ENCODE results near the gene UST.

Gene UST

DNA sequence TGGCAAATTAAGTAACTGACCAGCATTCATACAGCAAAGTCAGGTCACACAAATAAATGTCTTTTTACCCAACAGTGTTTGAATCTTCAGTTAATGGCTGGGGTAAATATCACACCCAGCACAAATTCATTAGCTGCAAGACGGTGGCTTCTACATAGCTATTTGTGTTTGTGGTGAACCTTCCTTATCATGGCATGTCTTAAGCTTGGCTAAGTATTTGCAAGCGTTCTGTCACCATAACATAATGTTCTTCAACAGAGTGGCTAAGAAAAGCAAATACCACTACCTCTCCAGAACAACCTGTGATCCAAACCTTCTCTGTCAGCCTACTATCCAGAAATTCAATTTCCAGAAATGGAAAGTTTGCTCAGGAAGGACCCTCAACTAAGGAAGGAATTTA lies 315.1 kb downstream of the UST start:
- no peak for DNase-seq (ENCODE audit: low read depth)

DNA sequence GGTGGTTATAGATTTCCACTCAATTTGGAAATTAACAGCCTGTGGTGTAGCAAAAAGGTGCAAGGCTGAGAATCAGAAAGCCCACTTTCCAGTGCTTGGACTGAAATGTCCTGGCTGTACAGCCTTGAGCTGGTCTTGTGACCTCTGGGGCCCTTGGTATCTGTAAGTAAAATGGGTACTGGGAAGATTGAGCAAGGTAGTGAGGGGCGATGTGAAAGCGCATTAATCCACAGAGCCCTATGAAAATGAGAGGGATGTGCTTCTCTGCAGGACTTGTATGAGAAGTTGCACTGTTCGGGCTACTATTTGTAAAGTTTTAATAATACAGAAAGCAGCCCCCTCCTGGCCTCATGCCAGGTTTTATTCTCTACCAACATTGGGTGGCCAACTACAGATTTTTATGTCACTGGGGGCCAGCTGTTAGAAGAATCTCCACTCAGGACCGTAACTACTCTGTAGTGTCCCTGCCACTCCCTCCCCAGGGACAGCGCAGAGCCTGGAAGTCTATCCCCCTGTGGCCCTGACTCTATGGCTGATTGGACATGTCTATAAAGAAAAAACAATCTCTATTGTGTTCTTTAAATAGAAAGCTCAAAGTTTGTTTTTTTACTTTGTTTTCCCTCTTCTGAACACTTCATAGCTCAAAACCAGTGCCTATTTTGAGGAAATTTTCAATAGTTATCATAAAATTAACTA lies 316.0 kb downstream of the UST start:
- DNase-seq (ENCODE audit: low read depth), result no peak

DNA sequence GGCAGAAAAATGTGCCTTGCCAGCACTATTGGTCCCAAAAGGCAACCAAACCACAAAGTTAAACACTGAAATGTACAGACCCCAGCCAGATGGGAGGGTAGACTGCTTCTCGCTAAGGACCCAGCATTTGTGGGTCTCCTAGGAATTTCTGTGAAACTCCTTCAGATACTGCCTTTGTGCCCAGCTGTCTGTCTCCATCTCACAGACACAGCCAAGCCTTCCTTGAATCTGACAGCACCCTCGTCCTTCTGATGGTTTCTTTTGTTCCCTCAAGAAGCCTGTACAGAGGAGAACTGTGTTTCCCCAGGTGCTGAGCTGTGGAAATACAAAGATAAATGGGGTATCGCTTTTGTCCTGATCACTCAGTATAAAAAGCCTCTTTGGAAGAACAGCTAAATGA lies 316.6 kb downstream of the UST start:
- no peak for DNase-seq (ENCODE audit: low read depth)

DNA sequence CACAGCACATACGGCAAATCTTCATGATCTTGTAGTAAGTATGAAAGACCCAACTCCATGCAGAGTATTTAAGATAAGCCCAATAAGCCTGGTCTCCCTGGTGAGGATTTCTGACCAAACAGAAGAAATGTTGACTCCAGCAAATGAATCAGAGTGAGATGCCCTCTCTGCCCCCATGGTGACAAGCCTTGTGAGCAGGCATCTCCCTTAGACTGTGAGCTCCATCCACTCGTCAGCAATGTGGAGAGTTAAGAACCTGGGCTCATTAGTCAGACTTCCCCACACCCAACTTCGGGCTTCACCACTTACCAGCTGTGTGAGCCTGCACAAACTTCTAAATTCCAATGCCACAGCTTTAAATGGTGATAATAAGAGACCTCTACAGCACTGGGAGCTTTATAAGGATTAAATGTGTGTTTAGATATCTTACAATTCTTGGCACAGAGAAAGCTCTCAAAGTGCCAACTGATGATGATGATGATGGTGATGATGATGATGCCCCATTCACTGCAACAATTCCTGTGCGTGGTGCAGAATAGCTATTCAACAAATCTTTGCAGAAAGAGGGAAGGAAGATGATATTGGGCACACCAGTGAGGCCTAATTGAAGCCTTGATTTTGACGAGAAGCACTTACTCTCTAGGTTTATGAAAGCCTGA lies 317.3 kb downstream of the UST start:
- DNase-seq (ENCODE audit: low read depth), result no peak

DNA sequence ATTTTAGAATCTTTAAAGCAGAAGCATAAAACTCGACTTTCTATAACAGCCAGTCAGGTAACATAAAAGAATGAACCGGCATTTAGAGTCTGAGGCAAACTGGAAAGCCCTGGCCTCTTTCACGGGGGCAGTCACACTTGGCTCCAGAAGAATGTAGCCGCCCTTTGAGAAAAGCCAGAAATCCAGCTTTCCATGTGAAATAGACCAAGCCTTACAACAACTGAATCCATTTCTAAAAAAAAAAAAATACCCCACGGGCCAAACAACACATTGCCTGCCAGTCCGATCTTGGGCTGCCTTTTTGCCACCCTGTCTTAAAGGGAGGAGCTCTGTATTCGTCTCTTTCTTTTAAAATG lies 317.8 kb downstream of the UST start:
- DNase-seq (ENCODE audit: low read depth), result no peak

DNA sequence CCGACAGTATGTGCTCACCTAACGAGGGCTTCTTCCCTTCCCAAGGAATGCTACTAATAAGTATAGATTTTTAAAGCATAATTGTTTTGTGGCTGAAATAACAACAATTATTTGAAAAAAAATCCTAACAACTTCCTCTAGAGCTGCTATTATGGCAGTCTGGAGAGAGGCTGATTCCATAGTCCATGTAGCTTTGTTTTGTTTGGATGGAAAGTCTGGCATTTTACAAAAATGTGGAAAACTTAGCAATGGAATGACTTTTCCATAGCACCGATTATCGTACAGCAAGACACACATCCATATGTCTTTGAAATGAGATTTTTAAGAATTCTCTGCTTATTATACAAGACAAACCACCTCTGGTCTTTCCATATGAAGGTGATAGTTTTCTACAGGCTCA lies 318.3 kb downstream of the UST start:
- DNase-seq (ENCODE audit: low read depth), result no peak

DNA sequence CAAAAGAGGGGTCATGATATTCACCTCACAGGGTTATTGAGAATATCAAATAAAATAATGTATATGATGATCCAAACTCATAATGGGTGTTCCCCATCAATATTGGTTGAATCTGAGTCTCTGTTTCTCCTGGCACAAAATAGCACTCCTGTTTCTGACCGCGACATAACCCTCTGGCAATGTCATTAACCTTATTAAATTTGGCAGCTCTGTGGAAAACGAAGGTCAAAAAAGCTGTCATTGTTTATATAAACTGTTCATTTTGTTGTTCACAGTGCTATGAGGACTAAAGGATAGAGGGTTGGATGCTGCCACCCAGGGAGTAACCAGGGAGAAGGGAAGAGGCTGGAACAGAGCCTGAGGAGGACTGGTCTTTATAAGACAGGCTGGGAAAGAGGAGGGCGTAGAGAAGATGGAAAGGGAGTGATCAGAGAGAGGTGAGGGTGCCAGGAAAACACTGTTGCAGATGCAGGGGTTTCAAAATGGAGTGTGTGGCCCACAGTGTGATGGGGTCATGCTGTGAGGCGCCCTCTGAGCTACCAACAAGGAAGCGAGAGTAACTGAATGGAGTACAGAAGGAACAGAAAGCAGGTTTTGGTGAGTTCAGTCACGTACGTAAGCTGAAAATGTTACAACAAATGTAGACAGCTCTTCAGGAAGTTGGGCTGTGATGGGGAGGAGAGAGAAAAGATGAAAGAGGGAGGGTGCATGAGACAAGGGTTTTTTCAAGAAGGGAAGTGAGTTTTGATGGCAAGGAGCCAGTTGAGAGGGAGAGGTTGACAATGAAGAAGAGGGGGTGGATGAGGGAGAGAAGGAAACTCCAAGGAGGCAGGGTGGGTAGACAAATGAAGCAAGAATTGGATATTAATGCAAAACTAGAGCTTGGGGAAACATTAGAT lies 319.1 kb downstream of the UST start:
- no peak for DNase-seq (ENCODE audit: low read depth)

DNA sequence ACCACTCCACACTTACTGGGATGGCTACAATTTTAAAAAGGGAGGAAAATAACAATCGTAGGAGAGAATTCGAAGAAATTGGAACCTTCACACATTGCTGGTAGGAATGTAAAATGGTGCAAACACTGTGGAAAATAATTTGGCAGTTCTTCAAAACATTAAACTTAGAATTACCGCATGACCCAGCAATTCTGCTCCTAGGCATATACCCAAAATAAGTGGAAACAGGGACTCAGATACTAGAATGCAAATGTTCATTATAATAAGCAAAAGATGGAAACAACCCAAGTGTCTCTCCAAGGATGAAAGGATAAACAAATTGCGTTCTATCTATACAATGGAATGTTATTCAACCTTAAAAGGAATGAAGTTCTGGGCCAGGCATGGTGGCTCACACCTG lies 325.2 kb downstream of the UST start:
- DNase-seq (ENCODE audit: low read depth), result no peak

DNA sequence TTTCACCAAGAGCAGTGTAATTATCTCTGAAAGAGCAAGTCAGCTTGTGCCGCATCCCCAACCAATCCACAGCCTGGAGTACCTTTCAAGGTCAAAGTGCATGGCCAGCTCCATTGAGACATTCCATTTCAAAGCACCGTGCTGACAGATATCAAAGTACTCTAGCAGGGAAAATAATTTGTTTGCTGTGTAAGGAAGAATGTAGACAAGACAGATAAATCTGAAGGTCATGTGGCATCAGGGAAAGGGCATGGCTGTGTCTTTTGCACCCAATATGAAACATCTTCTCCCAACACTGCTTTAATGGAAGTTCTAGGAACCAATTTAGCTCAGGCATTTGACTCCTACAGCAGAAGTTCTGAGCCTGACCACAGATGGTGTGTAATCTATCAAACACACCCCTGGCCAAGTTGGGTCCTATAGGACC lies 328.0 kb downstream of the UST start:
- no peak for DNase-seq (ENCODE audit: low read depth)

DNA sequence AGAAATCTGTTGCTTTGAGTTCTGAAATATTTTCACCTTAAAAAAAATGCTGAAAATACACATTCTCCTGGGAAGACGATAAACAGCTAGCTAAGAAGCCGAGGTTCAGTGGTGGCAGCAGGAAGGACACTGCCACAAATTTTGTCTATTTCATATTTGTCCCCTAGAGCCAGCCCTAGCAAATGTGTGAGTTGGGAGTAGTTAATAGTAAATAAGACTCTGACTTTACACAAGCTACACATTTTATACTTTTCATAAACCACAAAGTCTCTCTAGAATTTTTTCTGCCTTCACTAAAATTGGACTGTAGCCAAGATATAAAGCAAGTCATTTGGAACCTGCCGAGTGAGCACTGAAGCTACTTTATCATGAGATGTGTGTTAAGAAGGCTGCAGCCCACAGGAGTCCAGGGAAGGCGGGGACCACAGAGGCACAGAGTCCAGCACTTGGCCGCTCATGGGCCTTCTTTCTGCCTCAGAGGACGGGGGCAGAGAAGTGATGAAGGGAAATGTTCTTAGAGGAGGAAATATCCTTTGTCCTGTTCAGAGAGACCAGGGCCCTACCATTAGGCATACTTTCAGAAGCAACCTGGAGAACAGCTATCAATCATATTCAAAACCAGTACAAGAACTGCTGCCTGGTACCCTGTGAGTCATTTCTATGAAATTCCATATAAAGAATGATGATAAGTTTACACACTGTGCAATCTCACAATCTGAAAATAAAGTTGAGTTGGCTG lies 329.0 kb downstream of the UST start:
- DNase-seq (ENCODE audit: low read depth), result no peak

DNA sequence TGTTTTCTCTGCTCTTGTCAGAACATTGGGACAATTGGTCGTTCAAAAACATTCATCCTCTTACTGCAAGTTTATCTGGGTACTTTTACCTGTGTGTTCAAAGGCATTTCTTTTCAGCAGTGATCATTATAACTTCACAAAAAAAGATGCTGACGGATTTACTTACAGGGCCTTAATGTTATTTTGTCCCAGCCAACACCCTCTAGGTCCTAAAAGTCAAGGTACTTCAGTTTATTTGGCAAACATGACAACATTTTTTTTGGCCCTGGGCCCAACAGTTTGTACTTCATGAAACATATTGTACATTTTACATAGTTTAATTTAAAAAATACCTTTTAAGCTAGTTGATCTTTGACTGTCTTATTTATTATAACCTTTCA lies 329.5 kb downstream of the UST start:
- DNase-seq (ENCODE audit: low read depth), result no peak

DNA sequence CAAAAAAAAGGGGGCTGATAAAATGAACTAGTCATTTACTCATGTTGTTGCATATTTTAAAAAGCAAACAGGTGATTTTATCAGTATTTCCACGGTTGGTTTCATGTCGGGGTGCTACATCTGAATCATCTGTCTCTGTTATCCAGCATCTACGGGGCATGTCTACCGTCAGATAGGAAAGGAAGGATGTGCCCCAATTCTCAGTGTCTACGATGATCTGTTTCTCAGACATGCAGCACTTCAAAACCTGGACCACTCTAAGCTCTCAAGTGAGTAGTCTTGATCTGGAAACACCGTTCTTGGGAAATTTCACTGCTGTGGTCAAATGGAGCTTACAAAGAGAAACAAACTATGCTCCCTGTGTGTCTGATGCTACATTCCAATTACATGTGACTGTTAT lies 330.4 kb downstream of the UST start:
- DNase-seq (ENCODE audit: low read depth), result no peak

DNA sequence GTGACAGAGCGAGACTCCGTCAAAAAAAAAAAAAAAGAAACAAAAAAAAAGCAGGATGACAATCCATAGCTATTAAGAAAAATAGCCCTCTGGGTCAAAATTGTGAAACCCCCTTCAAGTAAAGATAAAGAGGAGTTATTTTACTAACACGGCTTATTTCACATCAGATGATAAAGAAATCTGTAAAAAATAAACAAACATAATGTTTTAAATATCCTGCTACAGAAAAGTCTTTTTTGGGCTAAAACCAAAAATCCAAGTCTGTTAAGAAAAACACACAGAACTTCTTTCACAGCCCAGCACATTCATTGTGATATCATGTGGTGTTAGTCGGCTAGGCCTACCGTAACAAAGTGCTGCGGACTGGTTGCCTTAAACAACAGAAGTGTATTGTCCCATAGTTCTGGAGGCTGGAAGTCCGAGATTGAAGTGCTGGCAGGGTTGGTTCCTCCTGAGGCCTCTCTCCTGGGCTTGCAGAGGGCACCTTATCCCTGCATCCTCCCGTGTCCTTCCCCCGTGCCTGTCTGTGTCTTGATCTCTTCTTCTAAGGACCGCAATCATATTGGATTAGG lies 331.5 kb downstream of the UST start:
- DNase-seq (ENCODE audit: low read depth), result no peak

DNA sequence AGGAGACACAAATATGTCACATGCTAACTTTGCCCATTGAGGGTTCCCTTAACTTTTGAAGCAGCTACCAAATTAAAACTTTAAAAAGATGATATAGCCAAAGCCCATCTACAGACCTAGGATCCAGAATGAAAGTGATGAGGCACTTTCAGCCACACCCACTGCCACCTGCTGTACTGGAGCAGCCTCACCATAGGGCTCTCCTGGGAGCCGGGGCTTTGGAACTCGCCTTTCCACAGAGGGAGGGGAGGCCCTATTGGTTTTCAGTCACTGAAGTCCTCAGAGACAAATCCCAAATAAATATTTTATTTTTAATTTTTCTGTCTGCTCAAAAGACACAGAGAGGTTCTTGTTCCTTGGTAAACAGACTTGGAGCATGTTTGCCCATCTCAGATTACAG lies 332.6 kb downstream of the UST start:
- no peak for DNase-seq (ENCODE audit: low read depth)

DNA sequence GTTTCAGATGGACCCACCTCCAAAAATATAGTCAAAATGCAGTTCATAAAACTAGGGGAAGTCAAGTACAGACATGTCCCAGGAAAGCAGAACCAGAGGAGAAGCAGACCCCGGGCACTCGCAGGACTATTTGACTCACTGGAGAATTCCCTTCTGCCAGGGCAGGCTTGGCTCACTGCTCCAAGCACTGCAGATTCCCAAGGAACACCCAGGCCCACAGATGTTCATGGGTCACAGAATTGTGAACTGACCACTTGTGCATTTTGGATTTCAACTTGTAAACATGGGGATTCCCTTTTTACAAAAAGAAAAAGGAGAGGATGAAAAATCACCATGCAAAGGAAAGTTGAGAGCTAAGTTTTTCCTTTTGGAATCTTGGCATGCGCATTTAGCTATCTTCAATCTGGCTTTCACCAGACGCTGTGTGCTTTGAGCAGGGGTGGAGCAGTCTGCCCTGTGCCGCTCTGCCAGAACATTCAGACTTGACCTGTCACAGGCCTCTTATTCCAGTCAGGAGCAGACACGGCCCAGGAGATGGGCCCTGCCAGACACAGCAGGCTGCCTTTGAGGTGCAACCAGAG lies 333.2 kb downstream of the UST start:
- DNase-seq (ENCODE audit: low read depth), result no peak

DNA sequence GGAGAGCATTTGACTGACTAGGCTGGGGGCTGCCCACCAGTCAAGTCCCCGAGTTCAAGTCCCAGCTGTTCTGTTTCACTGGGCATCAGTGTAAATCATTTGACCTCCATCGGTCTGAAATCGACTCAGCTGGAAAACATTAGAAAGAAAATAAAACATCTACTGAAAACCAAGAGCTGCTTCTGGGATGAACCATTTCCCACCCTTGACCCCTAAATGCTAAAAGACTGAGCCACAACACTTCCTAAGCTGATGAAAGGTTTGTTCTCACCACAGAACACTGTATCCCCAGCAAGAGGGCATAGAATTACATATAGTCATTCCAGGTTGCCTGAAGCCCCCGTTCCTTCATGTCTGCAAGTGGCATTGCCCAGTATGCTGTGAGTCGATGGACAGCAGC lies 333.7 kb downstream of the UST start:
- DNase-seq (ENCODE audit: low read depth), result no peak

DNA sequence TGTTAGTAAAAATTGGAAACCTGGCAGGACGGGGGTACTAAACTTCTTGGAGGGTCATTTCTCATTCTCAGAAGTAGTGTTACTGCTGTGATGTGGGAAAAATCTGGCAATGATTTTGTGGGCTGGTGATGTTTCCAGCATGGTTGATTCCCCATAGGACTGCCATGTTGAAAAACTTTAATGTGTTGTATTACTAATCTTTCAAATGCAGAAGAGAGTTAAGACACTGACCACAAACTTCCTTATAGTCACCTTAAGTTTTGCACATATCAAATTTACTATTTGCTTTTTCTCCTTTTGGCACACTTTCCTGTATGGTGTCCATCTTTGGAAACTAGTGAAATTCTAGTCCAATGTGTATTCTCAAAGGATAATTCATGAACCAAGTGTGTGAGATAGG lies 334.5 kb downstream of the UST start:
- no peak for DNase-seq (ENCODE audit: low read depth)

DNA sequence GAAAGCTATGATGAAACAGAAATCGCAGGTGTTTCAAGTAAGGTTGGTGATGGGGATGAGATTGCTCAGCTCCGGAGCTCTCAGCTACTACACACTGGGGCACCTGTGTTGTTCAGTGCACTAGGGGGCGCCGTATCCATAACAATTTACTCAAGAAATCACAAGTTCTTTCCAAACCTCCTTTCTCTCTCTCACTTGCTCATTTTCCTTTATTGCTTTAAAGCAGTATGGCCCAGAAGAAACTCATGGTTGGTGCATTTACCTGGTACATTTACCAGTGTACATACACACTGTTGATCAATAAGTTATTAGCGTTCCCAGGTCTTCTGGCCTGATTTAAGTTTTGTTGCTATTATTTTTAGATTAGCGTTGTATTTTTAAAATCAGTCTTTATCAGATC lies 335.5 kb downstream of the UST start:
- peak; percentile 51 for DNase-seq (ENCODE audit: low read depth)

DNA sequence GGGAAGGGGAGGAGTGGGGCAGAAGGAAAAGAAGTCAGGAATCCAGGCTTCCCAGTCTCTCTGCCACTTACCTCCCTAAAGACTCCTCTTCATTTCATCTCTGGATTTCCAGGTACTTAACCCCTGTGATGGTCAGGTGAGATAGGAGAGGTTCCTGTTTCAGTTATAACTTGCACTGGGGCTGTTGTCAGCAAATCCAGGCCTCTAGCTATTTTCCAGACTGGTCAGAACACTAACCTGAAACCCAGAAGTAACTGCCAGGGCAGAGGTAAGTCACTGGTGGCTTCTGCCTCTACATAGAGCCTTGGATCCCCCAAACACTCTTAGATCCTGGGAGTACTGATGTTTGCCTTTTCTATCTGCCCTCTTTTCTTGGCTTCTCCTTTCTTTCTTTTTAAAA lies 337.2 kb downstream of the UST start:
- no peak for DNase-seq (ENCODE audit: low read depth)

DNA sequence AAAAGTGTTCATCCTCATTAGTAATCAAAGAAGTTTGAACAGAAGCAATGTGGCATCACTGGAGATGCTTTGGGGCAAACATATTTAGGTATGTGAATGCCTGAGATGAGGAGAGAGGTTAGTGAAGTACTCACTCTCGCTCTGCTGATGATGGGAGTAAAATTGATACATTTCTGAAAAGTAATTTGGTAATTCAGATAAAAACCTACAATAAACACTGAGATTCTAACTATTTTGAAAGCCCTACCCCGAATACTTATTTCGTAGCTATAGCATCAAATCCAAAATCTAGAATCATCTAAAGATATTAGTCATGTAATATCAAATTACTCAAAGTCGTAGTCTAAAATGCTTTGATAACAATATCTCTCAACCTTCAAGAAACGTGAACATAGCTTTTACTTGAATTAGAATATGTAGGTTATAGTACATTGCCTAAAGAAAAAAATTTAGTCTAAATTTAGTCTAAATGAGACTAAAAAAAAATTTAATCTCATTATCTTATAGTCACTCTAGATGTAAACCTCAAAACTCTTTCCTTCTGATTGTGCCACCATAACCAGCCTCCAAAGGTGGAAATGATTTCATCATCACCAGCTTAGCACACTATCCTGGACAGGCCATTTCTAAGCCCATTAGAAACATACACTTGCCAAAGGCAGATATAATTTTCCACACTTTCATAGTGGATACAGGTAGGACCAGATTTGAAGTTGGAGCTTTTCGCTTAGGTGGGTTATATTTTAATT lies 338.2 kb downstream of the UST start:
- DNase-seq (ENCODE audit: low read depth), result no peak

DNA sequence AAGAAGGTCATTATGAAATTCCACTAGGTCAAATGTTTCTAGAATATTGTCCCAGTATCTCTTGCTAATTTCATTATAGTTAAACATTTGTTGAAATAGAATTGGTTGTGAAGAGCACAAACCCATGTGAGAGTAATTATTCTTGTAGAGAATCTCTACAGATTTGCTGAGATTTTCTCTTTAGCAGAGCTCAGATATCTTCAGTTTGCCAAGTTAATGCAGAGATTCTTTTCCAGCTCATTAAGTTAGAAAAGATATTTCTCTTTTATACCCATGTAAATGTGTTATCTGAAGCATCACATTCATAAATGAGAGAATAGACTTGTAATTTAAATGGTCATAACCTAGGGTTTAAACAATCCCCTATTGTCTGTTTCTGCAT lies 338.7 kb downstream of the UST start:
- DNase-seq (ENCODE audit: low read depth), result no peak

All from stimulated activated CD8-positive, alpha-beta memory T cell treated with anti-CD3 and anti-CD28 coated beads, Interleukin-15, amount 100 ng/mL, for 24 hours (primary cell).